HL-60 (cell line): ENCODE results near the gene FBXL7.

Experiments
- DNase-seq, 2 experiments: peaks; one replicate each; pipeline ENCODE4 v3.0.0-alpha.2; 2010 to 2020; ENCODE audit warnings: low read depth in 1 of 2, low spot score in 1 of 2
- H3K27ac ChIP-seq: fragments of 250-450 bp; sonication (Bioruptor Pico); replicated peaks from 2 replicates; pipeline ENCODE4 v1.5.1; 2020; ENCODE audit warnings: mild to moderate bottlenecking, moderate library complexity
- H3K27me3 ChIP-seq: fragments of 250-450 bp; sonication (Bioruptor Pico); 2 replicates; pipeline ENCODE4 v1.5.1; 2021; ENCODE audit warnings: mild to moderate bottlenecking, moderate library complexity; ENCODE audit not compliant: insufficient read depth, poor library complexity, severe bottlenecking
- H3K4me3 ChIP-seq: replicated peaks from 2 replicates; pipeline ENCODE4 v1.5.1; 2011; ENCODE audit warnings: mild to moderate bottlenecking, control low read depth, low read length; ENCODE audit not compliant: insufficient read depth
- GABPA ChIP-seq: IDR thresholded peaks from 2 replicates; pipeline ENCODE4 v1.6.1; 2012; ENCODE audit warnings: low read depth
- POLR2AphosphoS5 ChIP-seq: IDR thresholded peaks from 2 replicates; pipeline ENCODE4 v1.6.1; 2012; ENCODE audit warnings: low read depth
- SPI1 ChIP-seq: IDR thresholded peaks from 2 replicates; pipeline ENCODE4 v1.6.1; 2012; ENCODE audit warnings: low read depth, mild to moderate bottlenecking, borderline replicate concordance
- TF ChIP-seq, protein P1 (sequence below): IDR thresholded peaks from one replicate; pipeline ENCODE4 v1.5.1; 2011; ENCODE audit warnings: low read length, control low read depth, inconsistent platforms; ENCODE audit not compliant: insufficient read depth
- TF ChIP-seq, protein P2 (sequence below): IDR thresholded peaks from 2 replicates; pipeline ENCODE4 v1.6.1; 2012; ENCODE audit warnings: low read depth; ENCODE audit not compliant: insufficient replicate concordance

FBXL7 gene

DNA sequence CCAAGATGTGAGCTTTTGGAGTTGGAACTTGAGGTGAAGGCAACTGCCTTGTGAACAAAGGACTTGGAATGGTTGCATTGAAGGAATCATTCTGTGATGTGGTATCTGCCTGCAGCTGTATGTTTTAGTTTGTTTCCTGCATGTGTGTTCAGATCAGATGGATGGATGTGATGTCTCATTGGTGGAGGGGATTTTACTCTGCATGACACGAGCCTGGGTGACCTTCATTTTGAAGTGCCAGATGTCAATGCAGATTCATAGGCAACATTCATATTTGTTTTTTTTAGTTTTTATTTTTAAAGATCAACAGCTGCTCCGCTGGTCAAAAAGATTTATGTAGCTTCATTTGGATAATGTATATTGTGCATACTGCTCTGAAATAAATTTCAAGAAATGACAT, 13.5 kb downstream of the FBXL7 start:
- Histone ChIP-seq H3K27ac (no peak overlapping the region), H3K27me3 (no peaks in the 10 kb centered on the region), H3K4me3 (no peak overlapping the region)
- no peak for DNase-seq
- TF ChIP-seq, protein P1, sequence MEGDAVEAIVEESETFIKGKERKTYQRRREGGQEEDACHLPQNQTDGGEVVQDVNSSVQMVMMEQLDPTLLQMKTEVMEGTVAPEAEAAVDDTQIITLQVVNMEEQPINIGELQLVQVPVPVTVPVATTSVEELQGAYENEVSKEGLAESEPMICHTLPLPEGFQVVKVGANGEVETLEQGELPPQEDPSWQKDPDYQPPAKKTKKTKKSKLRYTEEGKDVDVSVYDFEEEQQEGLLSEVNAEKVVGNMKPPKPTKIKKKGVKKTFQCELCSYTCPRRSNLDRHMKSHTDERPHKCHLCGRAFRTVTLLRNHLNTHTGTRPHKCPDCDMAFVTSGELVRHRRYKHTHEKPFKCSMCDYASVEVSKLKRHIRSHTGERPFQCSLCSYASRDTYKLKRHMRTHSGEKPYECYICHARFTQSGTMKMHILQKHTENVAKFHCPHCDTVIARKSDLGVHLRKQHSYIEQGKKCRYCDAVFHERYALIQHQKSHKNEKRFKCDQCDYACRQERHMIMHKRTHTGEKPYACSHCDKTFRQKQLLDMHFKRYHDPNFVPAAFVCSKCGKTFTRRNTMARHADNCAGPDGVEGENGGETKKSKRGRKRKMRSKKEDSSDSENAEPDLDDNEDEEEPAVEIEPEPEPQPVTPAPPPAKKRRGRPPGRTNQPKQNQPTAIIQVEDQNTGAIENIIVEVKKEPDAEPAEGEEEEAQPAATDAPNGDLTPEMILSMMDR: no peak
- TF ChIP-seq, protein P2, sequence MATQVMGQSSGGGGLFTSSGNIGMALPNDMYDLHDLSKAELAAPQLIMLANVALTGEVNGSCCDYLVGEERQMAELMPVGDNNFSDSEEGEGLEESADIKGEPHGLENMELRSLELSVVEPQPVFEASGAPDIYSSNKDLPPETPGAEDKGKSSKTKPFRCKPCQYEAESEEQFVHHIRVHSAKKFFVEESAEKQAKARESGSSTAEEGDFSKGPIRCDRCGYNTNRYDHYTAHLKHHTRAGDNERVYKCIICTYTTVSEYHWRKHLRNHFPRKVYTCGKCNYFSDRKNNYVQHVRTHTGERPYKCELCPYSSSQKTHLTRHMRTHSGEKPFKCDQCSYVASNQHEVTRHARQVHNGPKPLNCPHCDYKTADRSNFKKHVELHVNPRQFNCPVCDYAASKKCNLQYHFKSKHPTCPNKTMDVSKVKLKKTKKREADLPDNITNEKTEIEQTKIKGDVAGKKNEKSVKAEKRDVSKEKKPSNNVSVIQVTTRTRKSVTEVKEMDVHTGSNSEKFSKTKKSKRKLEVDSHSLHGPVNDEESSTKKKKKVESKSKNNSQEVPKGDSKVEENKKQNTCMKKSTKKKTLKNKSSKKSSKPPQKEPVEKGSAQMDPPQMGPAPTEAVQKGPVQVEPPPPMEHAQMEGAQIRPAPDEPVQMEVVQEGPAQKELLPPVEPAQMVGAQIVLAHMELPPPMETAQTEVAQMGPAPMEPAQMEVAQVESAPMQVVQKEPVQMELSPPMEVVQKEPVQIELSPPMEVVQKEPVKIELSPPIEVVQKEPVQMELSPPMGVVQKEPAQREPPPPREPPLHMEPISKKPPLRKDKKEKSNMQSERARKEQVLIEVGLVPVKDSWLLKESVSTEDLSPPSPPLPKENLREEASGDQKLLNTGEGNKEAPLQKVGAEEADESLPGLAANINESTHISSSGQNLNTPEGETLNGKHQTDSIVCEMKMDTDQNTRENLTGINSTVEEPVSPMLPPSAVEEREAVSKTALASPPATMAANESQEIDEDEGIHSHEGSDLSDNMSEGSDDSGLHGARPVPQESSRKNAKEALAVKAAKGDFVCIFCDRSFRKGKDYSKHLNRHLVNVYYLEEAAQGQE: no peak
- no peak for TF ChIP-seq POLR2AphosphoS5
- no peak for TF ChIP-seq SPI1
- no peak for TF ChIP-seq GABPA

DNA sequence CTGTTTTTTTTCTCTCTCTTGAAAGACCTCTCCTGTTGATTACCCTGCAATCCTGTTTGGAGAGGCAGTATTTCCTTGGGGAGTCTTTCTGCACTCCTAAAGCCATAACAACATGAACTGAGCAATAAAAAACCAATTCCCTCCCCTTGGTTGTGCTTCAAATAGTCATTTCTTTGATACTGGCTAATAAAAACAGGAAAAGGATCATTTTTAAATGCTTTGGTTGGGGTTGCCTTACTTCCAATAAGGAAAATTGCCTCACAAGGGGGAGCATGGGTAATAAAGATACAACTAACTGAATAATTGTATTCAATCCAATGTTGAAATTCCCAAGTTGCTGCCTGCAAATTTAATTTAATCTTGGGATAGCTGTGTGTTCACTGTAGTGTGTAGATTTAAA, 13.9 kb downstream of the FBXL7 start:
- TF ChIP-seq GABPA (no peak), POLR2AphosphoS5 (no peak), SPI1 (no peak)
- TF ChIP-seq, protein P2: no peak
- TF ChIP-seq, protein P1: no peak

DNA sequence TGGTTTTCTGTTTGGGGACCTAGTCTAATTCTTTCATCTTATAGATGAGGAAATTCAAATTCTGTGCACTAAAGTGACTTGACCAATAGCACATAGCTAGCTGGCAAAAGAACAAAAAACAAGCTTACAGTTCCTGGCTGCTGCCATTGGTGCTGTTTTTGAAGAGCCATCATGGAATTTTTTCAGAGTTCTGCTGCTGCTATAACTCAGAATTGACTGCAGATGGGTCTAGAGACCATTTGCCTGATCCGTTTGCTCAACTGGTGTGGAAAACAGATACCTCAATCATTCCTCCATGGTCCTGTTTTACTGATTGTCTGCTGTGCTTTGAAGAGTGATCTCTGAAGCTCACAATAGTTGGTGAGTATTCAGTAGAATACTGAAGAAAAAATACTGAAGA, 15.2 kb downstream of the FBXL7 start:
- Histone ChIP-seq H3K27me3 (no peaks in the 10 kb centered on the region), H3K4me3 (no peak overlapping the region), H3K27ac (no peak overlapping the region)
- no peak for TF ChIP-seq POLR2AphosphoS5
- no peak for TF ChIP-seq SPI1
- TF ChIP-seq, protein P2: no peak
- TF ChIP-seq, protein P1: no peak
- no peak for TF ChIP-seq GABPA
- no peak for DNase-seq

More for the DNA sequence above, 13.9 kb downstream of the FBXL7 start:
- Histone ChIP-seq H3K27ac (no peak overlapping the region), H3K4me3 (no peak overlapping the region), H3K27me3 (no peaks in the 10 kb centered on the region)
- DNase-seq: no peak
